Limb (tissue), 2 donors: ENCODE measurements around the gene CACNA1H.
A peak's percentile ranks its signal among the peaks of the same experiment; 100 is the strongest.
"Not testable (repeated sequence)": the region's sequence is repeated elsewhere in the genome, so short reads cannot be mapped to it uniquely, and the experiment has no call there.

Experiments
- DNase-seq, 2 donors: peaks; one replicate each; pipeline ENCODE4 v3.0.0-alpha.2; 2016; ENCODE audit errors: extremely low spot score in 2 of 2

The CACNA1H gene

GRCh38 chr16:1190789-1191188, 37.9 kb downstream of the CACNA1H start:
- not testable (repeated sequence) for DNase-seq

DNA sequence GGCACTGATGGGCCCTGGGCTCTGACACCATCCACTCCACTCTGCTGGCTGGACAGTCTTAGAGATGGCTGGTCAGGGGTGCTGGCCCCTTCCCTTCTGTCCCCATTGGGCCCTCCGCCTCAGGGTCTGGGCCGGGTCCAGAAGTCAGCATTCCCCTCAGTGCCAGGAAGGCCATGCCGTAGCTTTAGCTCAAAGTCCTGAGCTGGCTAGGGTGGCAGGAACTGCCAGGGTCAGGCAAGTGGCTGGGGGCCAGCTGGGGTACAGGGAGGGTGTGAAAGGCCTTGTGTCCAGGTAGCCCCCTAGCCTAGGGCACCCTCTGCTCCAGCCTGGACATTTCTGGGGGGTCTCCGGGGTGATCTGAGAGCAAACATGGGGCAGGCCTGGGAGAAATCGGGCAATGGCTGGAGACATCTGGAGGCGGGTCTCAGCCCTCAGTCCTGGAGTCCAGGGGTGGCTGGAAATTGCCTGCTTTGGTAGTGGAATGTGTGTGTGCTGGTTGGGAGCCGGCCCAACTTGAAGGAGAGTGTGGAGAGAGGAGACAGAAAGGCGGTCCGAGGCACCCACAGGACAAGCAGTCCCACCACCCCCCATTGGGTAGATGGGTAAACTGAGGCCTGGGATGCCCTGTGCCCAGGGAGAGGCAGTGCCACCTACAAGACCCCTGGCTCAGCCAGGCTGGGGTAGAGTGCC, 39.6 kb downstream of the CACNA1H start:
- DNase-seq = no peak

DNA sequence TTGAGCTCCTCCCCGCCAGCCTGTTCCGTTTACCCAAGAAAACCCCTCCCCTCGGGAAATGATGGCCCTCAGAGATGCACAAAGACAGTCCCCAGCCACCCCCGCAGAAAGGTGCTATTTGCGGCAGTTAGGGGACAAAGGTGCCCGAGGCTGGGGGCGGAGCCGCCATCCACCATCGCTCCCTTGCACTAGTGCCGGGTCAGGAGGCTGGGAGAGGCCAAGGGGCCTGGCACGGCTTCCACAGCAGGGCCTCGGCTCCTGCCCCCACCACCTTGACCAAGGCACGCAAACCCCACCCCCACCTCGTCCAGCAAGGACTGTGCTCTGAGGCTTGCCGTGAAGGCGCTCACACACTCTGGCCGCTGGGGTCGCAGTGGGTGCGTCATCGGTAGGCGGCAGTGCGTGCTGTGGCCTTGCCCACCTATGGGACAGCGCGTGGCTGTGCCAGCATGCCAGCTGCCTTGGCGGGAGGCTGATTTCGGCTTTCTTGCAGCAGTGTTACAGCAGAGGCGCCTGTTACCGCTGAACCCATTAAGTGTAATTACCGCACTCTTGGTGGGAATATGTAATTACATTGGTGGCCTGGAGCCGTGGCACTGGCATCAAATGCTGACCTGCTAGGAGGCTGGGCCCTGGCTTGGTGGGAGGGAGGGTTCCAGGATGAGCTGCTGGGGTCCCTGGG, 40.4 kb downstream of the CACNA1H start:
- DNase-seq = no peak

DNA sequence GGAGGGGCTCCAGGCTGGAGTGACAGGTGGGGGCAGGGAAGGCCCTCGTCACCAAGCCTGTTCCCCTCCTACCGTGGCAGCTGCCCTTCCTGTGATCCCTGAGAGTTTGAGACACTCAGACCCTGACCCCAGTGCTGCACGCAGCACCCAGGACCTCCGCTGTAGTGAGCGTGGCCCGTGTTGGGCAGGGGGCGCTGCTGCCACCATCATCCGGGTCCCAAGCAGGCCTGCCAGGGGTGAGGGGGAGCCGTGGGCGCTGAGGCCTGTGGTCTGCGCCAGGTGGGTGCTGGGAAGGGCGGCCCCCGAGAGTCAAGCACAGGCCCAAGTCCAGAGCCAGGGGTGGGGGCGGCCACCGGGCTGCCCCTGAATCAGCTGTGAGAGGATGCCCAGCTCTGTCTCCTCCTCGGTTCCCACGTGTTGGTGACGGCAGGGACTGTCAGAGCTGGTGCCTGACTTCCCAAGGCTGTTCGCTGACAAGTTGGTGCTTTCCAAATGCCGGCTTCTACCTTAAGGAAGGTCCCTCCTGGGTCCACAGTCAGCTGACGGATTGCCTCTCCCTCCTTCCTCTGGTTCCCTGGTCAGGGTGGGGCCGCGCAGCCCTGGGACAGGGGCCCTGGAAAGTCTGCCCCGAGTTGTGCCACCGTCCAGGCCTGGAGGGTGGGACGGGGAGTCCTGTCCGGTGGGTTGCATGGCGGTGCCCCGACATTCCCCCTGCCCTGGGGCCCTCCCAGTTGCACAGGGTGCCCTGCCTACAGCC, 41.1 kb downstream of the CACNA1H start:
- no peak for DNase-seq

DNA sequence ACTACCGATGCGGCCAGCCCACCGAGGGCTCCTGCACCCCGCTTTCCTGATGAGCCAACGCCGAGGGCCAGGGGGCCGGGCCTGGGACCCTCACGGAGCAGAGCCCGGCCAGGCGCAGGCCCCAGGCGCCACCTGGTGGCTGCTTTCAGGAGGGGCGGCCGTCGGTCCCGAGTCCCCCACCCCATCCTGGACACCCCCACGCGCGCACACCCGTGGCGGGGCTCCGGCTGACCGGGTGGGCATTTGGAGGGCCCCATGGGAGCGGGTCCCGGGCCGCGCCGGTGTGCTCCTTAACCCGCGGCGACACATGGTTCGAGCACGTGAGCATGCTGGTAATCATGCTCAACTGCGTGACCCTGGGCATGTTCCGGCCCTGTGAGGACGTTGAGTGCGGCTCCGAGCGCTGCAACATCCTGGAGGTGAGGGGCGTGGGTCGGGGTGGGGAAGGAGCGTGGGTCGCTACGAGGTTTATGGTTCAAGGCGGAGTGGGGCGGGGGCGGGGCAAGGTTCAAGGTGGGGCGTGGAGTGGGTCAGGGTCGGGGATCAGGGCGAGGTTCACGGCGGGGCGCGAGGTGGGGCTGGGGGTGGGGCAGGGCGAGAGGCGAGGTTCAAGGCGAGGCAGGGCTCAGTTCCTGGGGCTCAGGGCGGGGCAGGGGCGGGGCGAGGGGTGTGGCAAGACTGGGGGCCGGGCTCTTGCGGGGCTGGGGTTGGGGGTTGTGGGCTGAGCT, 41.9 kb downstream of the CACNA1H start:
- peak in 1 of 2 donors; percentile 72 for DNase-seq

DNA sequence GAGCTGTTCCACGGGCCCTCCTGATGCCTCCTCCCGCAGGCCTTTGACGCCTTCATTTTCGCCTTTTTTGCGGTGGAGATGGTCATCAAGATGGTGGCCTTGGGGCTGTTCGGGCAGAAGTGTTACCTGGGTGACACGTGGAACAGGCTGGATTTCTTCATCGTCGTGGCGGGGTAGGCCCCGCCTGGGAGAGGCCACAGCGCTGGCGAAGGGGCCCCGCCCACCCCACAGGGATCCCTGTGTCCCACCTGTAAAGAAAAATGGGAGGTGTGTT, 42.4 kb downstream of the CACNA1H start:
- no peak for DNase-seq

DNA sequence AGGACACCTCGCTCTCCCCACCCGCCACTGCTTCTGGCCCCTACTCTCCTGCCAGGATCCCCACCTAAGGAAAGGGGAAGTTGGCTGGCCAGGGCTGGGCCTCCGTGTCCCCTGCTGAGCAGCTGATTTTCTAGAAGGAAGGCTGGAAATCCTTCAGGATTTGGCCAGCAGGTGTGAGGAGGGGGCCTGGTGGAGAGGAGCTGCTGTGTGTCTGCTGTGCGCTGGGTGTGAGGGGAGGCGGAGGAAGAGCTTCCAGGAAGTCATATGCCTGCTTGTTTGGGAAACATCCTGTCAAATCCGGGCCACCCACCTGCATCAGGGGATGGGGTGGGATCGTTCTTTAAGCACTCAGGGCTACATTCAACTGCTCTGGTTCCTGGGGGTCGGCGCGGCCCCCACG, 43.6 kb downstream of the CACNA1H start:
- DNase-seq = no peak

- no peak for DNase-seq
Observed at GRCh38 chr16:1197237-1197866, 44.4 kb downstream of the CACNA1H start.

GRCh38 chr16:1198194-1198593, 45.3 kb downstream of the CACNA1H start:
- DNase-seq = no peak

GRCh38 chr16:1198671-1199346, 45.9 kb downstream of the CACNA1H start:
- DNase-seq = not testable (repeated sequence)

GRCh38 chr16:1199347-1200013, 46.6 kb downstream of the CACNA1H start:
- no peak for DNase-seq

- no peak for DNase-seq
Observed at GRCh38 chr16:1200014-1200627, 47.2 kb downstream of the CACNA1H start.

- DNase-seq = no peak
Observed at GRCh38 chr16:1201444-1201843, 48.5 kb downstream of the CACNA1H start.

DNA sequence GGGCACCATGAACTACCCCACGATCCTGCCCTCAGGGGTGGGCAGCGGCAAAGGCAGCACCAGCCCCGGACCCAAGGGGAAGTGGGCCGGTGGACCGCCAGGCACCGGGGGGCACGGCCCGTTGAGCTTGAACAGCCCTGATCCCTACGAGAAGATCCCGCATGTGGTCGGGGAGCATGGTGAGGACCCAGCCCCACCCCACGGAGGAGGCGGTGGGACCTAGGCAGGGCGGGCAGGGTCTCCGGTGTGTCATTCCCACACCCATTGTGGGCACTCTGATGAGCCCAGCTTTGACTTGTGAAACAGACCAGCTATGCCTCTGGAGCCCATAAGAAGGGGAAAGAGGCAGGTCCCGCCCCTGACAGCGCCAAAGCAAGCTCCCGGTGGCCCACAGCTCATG, 49.4 kb downstream of the CACNA1H start:
- no peak for DNase-seq

DNA sequence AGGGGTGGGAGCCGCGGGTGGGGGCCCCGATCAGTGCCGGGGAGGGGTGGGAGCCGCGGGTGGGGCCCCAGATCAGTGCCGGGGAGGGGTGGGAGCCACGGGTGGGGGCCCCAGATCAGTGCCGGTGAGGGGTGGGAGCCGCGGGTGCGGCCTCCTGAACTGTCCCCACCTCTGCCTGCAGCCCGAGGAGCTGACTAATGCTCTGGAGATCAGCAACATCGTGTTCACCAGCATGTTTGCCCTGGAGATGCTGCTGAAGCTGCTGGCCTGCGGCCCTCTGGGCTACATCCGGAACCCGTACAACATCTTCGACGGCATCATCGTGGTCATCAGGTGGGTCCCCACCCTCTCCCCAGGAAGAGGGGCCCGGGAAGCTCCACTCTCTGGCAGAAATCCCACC, 52.0 kb downstream of the CACNA1H start:
- DNase-seq = no peak

DNA sequence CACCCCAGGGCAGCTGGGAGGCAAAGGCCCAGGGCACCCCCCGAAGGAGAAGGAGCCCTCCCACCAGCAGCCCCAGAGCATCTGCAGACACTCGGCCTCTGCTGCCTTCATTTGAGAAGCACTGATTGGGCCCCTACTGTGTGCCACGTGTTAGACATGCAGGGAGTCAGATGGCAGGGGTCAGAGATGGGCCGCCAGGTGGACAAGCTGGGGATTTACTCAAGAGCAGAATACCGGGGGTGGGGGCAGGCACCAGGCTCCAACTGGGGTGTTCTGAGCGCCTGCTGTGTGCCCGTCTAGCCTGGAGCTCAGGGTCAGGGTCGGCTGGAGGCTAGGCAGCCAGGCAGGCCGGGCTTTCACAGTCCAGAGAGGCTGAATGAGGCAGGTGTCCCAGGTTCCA, 53.4 kb downstream of the CACNA1H start:
- no peak for DNase-seq

- DNase-seq = no peak
Observed at GRCh38 chr16:1206786-1207185, 53.9 kb downstream of the CACNA1H start.

- DNase-seq = no peak
Observed at GRCh38 chr16:1208239-1208830, 55.4 kb downstream of the CACNA1H start.

- DNase-seq = no peak
Observed at GRCh38 chr16:1209081-1209480, 56.2 kb downstream of the CACNA1H start.

- no peak for DNase-seq
Observed at GRCh38 chr16:1210461-1210860, 57.6 kb downstream of the CACNA1H start.
